Adipocyte (in vitro differentiated cells): ENCODE data around the gene EML2.

ENCODE experiments used
- DNase-seq: peaks from one replicate; pipeline ENCODE4 v3.0.0-alpha.2; 2015; ENCODE audit warnings: low read depth
- H3K27me3 ChIP-seq: replicated peaks from 2 replicates; pipeline ENCODE4 v1.7.0; 2013; ENCODE audit warnings: mild to moderate bottlenecking, low read length, moderate library complexity; ENCODE audit not compliant: control insufficient read depth, insufficient read depth
- H3K36me3 ChIP-seq: 2 replicates; pipeline ENCODE4 v1.7.0; 2013; ENCODE audit warnings: low read length, mild to moderate bottlenecking, moderate library complexity; ENCODE audit not compliant: control insufficient read depth, insufficient read depth, severe bottlenecking
- H3K4me1 ChIP-seq: 2 replicates; pipeline ENCODE4 v1.7.0; 2013; ENCODE audit warnings: mild to moderate bottlenecking, low read length, moderate library complexity; ENCODE audit not compliant: control insufficient read depth, insufficient read depth
- H3K4me3 ChIP-seq: 2 replicates; pipeline ENCODE4 v1.7.0; 2013; ENCODE audit warnings: mild to moderate bottlenecking, low read length, moderate library complexity
- H3K9ac ChIP-seq: 2 replicates; pipeline ENCODE4 v1.7.0; 2013; ENCODE audit warnings: mild to moderate bottlenecking, low read length, moderate library complexity
- H3K9me3 ChIP-seq: 2 replicates; pipeline ENCODE4 v1.7.0; 2013; ENCODE audit warnings: mild to moderate bottlenecking, low read length, moderate library complexity; ENCODE audit not compliant: control insufficient read depth

EML2 gene

GRCh38 chr19:45668342-45668871, 29.2 kb upstream of the EML2 start:
- H3K36me3 ChIP-seq, result no peaks in the 10 kb centered on the region
- peak overlapping the region; percentile 42 for H3K9ac ChIP-seq
- peaks cover 24% of the 10 kb centered on the region for H3K4me1 ChIP-seq
- peak overlapping the region; percentile 68 for H3K4me3 ChIP-seq
- peak; percentile 56 for DNase-seq
- H3K9me3 ChIP-seq, result no peaks in the 10 kb centered on the region
- H3K27me3 ChIP-seq, result peaks cover 22% of the 10 kb centered on the region

GRCh38 chr19:45667620-45668341, 28.6 kb upstream of the EML2 start, which contains the start of gene GIPR:
GIPR (plus strand) TSS chr19:45668221; CDS start chr19:45669521, 1,300 bp downstream.
- H3K36me3 ChIP-seq, result no peaks in the 10 kb centered on the region
- peak within 1 kb of the TSS; percentile 42 for H3K9ac ChIP-seq
- H3K9me3 ChIP-seq, result no peaks in the 10 kb centered on the region
- H3K4me1 ChIP-seq, result peaks cover 24% of the 10 kb centered on the region
- H3K4me3 ChIP-seq, result peak within 1 kb of the TSS; percentile 68
- peak; percentile 41 for DNase-seq
- peaks cover 22% of the 10 kb centered on the region for H3K27me3 ChIP-seq

GRCh38 chr19:45664575-45664974, 25.4 kb upstream of the EML2 start:
- Histone ChIP-seq H3K36me3 (no peaks in the 10 kb centered on the region), H3K4me1 (peaks cover 24% of the 10 kb centered on the region), H3K9me3 (no peaks in the 10 kb centered on the region), H3K4me3 (peak overlapping the region; percentile 1), H3K9ac (no peak overlapping the region), H3K27me3 (peaks cover 10% of the 10 kb centered on the region)
- no peak for DNase-seq

- H3K9ac ChIP-seq, result no peak overlapping the region
- H3K36me3 ChIP-seq, result no peaks in the 10 kb centered on the region
- no peaks in the 10 kb centered on the region for H3K9me3 ChIP-seq
- peaks cover 21% of the 10 kb centered on the region for H3K4me1 ChIP-seq
- H3K4me3 ChIP-seq, result peak overlapping the region; percentile 1
- H3K27me3 ChIP-seq, result peaks cover 14% of the 10 kb centered on the region
- DNase-seq, result no peak
Observed at GRCh38 chr19:45663800-45664199, 24.6 kb upstream of the EML2 start.

- DNase-seq, result no peak
- Histone ChIP-seq H3K9me3 (no peaks in the 10 kb centered on the region), H3K4me1 (peaks cover 10% of the 10 kb centered on the region), H3K27me3 (peaks cover 17% of the 10 kb centered on the region), H3K36me3 (no peaks in the 10 kb centered on the region), H3K4me3 (no peak overlapping the region), H3K9ac (no peak overlapping the region)
Observed at GRCh38 chr19:45660636-45661035, 21.4 kb upstream of the EML2 start.

- H3K27me3 ChIP-seq, result peaks cover 17% of the 10 kb centered on the region
- H3K4me1 ChIP-seq, result peaks cover 3% of the 10 kb centered on the region
- H3K36me3 ChIP-seq, result no peaks in the 10 kb centered on the region
- no peaks in the 10 kb centered on the region for H3K9me3 ChIP-seq
- H3K9ac ChIP-seq, result no peak overlapping the region
- no peak overlapping the region for H3K4me3 ChIP-seq
- no peak for DNase-seq
Observed at GRCh38 chr19:45659096-45659729, 20.0 kb upstream of the EML2 start.

- Histone ChIP-seq H3K36me3 (no peaks in the 10 kb centered on the region), H3K9me3 (no peaks in the 10 kb centered on the region), H3K4me1 (no peaks in the 10 kb centered on the region), H3K4me3 (no peak overlapping the region), H3K9ac (no peak overlapping the region), H3K27me3 (peaks cover 17% of the 10 kb centered on the region)
- DNase-seq, result no peak
Observed at GRCh38 chr19:45657520-45658167, 18.4 kb upstream of the EML2 start.

GRCh38 chr19:45655073-45655472, 15.9 kb upstream of the EML2 start:
- Histone ChIP-seq H3K9ac (no peak overlapping the region), H3K36me3 (no peaks in the 10 kb centered on the region), H3K27me3 (peaks cover 11% of the 10 kb centered on the region), H3K4me1 (no peaks in the 10 kb centered on the region), H3K4me3 (no peak overlapping the region), H3K9me3 (no peaks in the 10 kb centered on the region)
- DNase-seq, result no peak

GRCh38 chr19:45653634-45654033, 14.4 kb upstream of the EML2 start:
- Histone ChIP-seq H3K9me3 (no peaks in the 10 kb centered on the region), H3K36me3 (no peaks in the 10 kb centered on the region), H3K9ac (no peak overlapping the region), H3K4me3 (no peak overlapping the region), H3K4me1 (no peaks in the 10 kb centered on the region), H3K27me3 (peaks cover 1% of the 10 kb centered on the region)
- DNase-seq, result no peak

GRCh38 chr19:45650722-45651121, 11.5 kb upstream of the EML2 start:
- no peak for DNase-seq
- Histone ChIP-seq H3K4me1 (peaks cover 4% of the 10 kb centered on the region), H3K27me3 (no peaks in the 10 kb centered on the region), H3K4me3 (no peak overlapping the region), H3K9ac (no peak overlapping the region), H3K36me3 (no peaks in the 10 kb centered on the region), H3K9me3 (no peaks in the 10 kb centered on the region)

- no peak overlapping the region for H3K9ac ChIP-seq
- no peaks in the 10 kb centered on the region for H3K9me3 ChIP-seq
- no peaks in the 10 kb centered on the region for H3K36me3 ChIP-seq
- peaks cover 8% of the 10 kb centered on the region for H3K27me3 ChIP-seq
- no peak for DNase-seq
- H3K4me3 ChIP-seq, result peak overlapping the region; percentile 61
- peaks cover 14% of the 10 kb centered on the region for H3K4me1 ChIP-seq
Observed at GRCh38 chr19:45646345-45646698, 7.1 kb upstream of the EML2 start.
